Brain microvascular endothelial cell (primary cell): ENCODE measurements around the gene NEURL3.
"Not testable (repeated sequence)": the region's sequence is repeated elsewhere in the genome, so short reads cannot be mapped to it uniquely, and the experiment has no call there.

Experiments used
- DNase-seq: peaks from one replicate; pipeline ENCODE4 v3.0.0-alpha.2; 2020
- H3K27ac ChIP-seq: fragments of 250-450 bp; sonication (Bioruptor Pico); 2 replicates; pipeline ENCODE4 v1.5.1; 2020; ENCODE audit warnings: mild to moderate bottlenecking, moderate library complexity
- H3K27me3 ChIP-seq: fragments of 250-450 bp; sonication (Bioruptor Pico); replicated peaks from 2 replicates; pipeline ENCODE4 v1.5.1; 2020; ENCODE audit warnings: mild to moderate bottlenecking
- H3K36me3 ChIP-seq: fragments of 250-450 bp; sonication (Bioruptor Pico); replicated peaks from 2 replicates; pipeline ENCODE4 v1.5.1; 2020; ENCODE audit warnings: mild to moderate bottlenecking
- H3K4me3 ChIP-seq: 2 replicates; pipeline ENCODE4 v1.5.1; 2011; ENCODE audit warnings: low read depth, mild to moderate bottlenecking, control low read depth, low read length, moderate library complexity
- in situ Hi-C: cut with HindIII; loops from 2 replicates; pipeline ENCODE4 v1.10.0; 2017; ENCODE audit warnings: low sequenced_read_pairs, low pct_ligation_motif_present
- TF ChIP-seq, protein P1 (sequence below): IDR thresholded peaks from 2 replicates; pipeline ENCODE4 v1.5.1; 2011; ENCODE audit warnings: low read depth, mild to moderate bottlenecking, moderate library complexity, low read length, control low read depth, inconsistent platforms; ENCODE audit errors: missing control alignments

The NEURL3 gene

DNA sequence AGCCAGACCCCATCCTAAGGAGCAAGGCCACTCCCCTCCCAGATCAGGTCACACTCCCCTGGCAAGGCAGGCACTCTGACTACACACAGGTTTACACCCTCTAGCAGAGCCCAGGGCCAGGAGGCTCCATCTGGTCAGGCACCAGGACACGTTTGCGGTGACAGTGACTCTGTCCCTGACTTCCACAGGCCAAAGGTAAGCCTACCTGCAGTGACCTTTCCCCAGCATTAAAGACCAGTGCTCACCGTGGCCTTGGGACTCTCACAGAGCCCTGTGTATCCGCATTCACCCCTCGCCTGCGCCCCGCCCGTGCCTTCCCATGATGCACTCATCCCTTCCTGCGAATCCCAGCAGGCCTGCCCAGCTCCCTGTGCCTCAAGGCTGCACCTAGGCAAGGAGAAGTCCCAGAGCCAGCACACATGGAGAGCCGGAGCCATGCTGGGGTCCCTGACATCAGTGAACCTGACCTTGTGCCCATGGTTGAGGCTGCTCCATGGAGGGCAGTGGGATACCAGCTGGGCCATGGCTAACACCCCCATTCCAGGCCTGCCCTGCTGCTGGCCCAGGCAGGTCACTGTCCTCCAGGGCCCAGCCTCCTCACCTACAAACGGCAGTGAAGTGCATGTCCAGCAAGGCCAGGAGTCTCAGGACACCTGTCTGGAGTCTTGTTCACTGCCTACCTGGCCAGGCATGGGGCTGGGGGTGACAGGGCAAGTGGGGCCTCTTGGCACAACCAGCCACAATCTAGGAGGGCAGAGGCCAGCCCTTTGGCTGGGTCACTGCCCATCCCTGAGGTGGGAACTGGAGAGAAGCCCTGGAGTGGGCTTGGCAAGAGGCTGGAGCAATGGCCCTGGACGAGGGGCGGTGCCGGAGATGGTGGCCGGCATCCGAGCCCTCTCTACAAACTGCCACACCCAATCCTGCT, 3.0 kb downstream of the NEURL3 start:
- peaks cover 31% of the 10 kb centered on the region for H3K27me3 ChIP-seq
- in situ Hi-C loops: no loop called here
- no peak for DNase-seq

DNA sequence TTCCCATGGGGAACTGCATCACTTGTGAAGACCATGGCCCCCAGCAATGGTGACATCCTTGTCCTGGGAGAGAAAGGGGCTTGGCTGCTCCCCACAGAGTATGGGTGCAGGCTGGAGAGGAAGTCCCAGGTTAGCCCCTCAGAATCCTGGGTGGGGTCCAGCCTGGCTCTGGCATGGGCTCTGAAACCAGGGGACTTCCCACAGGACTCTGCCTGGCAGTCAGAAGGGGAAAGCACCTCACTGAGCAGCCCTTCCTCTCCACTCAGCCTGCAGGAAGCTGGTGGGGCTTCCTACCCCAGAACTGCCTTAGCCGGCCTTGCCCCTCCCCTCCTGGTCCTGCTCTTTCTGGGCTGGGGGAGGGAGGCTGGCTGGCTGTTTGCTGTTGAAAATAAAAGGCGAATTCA, 3.7 kb downstream of the NEURL3 start:
- TF ChIP-seq, protein P1, sequence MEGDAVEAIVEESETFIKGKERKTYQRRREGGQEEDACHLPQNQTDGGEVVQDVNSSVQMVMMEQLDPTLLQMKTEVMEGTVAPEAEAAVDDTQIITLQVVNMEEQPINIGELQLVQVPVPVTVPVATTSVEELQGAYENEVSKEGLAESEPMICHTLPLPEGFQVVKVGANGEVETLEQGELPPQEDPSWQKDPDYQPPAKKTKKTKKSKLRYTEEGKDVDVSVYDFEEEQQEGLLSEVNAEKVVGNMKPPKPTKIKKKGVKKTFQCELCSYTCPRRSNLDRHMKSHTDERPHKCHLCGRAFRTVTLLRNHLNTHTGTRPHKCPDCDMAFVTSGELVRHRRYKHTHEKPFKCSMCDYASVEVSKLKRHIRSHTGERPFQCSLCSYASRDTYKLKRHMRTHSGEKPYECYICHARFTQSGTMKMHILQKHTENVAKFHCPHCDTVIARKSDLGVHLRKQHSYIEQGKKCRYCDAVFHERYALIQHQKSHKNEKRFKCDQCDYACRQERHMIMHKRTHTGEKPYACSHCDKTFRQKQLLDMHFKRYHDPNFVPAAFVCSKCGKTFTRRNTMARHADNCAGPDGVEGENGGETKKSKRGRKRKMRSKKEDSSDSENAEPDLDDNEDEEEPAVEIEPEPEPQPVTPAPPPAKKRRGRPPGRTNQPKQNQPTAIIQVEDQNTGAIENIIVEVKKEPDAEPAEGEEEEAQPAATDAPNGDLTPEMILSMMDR: no peak
- in situ Hi-C loops: no loop called here
- Histone ChIP-seq H3K27me3 (peaks cover 31% of the 10 kb centered on the region), H3K36me3 (no peaks in the 10 kb centered on the region), H3K27ac (no peak overlapping the region), H3K4me3 (no peak overlapping the region)
- no peak for DNase-seq

More for the DNA sequence above, 3.0 kb downstream of the NEURL3 start:
- no peaks in the 10 kb centered on the region for H3K36me3 ChIP-seq
- no peak overlapping the region for H3K4me3 ChIP-seq
- TF ChIP-seq, protein P1: no peak
- H3K27ac ChIP-seq: no peak overlapping the region

DNA sequence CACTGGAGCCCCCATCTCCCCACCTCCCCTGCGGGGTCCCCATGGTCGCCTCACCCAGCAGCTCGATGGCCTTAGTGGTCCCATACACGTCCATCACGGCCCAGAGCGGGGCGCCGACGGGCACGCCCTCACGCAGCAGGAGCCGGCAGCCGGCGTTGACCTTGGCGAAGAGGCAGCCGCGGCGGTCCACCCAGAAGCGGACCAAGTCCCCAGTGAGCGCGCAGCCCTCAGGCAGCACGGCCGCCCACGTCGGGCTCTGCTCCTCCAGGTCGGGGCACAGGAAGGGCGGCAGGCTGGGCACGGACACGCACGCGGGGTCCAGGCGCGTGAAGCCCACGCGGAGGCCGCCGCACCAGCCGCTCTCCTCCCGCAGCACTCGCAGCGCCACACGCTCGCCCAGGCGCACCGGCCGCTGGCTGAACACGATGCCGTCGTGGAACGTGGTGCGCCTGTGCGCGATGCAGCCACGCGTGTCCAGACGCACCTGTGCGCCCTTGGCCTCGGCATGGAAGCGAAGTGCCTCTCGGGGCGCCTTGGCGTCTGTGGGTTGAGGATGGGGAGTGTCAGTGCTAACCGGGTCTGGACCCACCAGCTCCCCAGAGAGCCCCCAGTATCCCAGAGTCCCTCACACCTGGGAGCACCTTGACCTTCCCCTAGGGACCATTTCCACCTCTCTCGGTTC, 4.6 kb downstream of the NEURL3 start:
- no peak overlapping the region for H3K4me3 ChIP-seq
- DNase-seq: no peak
- no peak overlapping the region for H3K27ac ChIP-seq
- TF ChIP-seq, protein P1: no peak
- no peaks in the 10 kb centered on the region for H3K36me3 ChIP-seq
- in situ Hi-C loops: no loop called here
- peaks cover 33% of the 10 kb centered on the region for H3K27me3 ChIP-seq

DNA sequence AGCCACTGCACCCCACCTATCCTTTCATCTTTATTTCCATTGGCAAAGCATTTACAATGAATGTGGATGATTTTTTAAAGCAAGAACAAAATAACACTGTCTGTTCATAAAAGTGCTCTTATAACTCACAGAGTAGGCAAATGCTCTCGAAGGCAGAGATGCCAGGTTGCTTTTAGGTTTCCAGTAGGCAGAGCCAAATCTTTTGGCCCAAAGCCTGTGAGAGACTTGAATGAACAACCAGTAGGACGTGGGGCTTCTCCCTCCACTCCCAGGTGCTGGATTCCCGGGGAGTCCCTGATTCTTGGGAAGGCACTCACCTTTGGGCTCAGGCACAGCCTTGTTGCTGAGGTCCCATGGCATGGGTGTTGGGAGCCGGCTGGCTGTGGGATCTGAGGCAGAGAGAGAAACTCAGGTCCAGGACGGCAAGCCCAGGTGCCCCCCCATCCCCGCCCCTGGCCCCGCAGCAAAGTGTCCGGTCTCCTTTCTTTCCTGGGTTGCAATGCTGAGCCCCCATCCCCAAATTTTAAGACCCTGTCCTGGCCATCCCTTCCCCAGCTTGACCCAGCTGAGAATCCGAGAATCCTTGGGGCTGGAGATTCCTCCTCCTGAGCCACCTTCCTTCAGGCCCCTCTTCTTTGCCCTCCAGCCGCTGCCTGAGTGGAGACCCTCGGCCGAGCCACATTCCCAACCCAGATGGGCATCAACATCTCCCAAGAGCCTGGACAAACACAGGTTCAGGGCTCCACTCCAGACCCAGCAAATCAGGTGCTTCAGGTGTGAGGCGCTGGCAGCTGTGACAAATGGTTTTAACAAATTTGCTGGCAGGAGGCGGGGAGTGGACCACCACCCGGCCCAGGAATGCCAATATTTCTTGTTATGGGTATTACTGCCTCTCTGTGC, 5.8 kb downstream of the NEURL3 start:
- Histone ChIP-seq H3K36me3 (no peaks in the 10 kb centered on the region), H3K27me3 (peaks cover 33% of the 10 kb centered on the region), H3K4me3 (no peak overlapping the region), H3K27ac (no peak overlapping the region)
- TF ChIP-seq, protein P1: no peak
- no peak for DNase-seq
- in situ Hi-C loops: no loop called here

DNA sequence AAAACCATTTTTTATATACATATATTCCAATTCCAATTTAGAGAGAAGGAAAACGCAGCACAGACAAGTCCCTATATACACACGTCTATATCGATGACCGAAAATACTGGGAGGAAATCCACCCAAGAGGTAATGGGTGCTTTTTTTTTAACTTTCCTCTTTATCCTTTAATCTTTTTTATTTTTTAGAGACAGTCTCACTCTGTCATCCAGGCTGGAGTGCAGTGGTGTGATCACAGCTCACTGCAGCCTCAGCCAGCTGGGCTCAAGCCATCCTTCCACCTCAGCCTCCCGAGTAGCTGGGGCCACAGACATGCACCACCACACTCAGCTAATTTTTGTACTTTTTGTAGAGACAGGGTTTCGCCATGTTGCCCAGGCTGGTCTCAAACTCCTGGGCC, 6.5 kb downstream of the NEURL3 start:
- H3K27ac ChIP-seq, in situ Hi-C loops, H3K4me3 ChIP-seq, DNase-seq, H3K36me3 ChIP-seq: not testable (repeated sequence)
- peaks cover 35% of the 10 kb centered on the region for H3K27me3 ChIP-seq
